Measurements from ENCODE around the gene C10orf62.
A peak's percentile ranks its signal among the peaks of the same experiment; 100 is the strongest.
"Not testable (repeated sequence)": the region's sequence is repeated elsewhere in the genome, so short reads cannot be mapped to it uniquely, and the experiment has no call there.

Gene C10orf62

GRCh38 chr10:97629289-97629688 is 39.8 kb downstream of the C10orf62 start:
- no peak for DNase-seq (ENCODE audit: low spot score)

- no peak for DNase-seq (ENCODE audit: low spot score)
These were observed 41.6 kb downstream of the C10orf62 start for GRCh38 chr10:97631098-97631497.

GRCh38 chr10:97632949-97633884 is 43.7 kb downstream of the C10orf62 start, which contains the start of gene MORN4:
Gene MORN4 (minus strand): TSS chr10:97633500. CDS start chr10:97619653, 13,847 bp downstream.
- DNase-seq (ENCODE audit: low spot score), result peak; percentile 96

- DNase-seq (ENCODE audit: low spot score), result no peak
These were observed 44.4 kb downstream of the C10orf62 start for GRCh38 chr10:97633921-97634320.

GRCh38 chr10:97635577-97635976 is 46.1 kb downstream of the C10orf62 start:
- DNase-seq (ENCODE audit: low spot score), result no peak

- DNase-seq (ENCODE audit: low spot score), result not testable (repeated sequence)
These were observed 49.6 kb downstream of the C10orf62 start for GRCh38 chr10:97639090-97639489.

- DNase-seq (ENCODE audit: low spot score), result peak; percentile 99
These were observed 50.8 kb downstream of the C10orf62 start, which contains the start of gene PI4K2A for GRCh38 chr10:97640174-97640867. Gene PI4K2A (plus strand): TSS chr10:97640671. CDS start chr10:97640743, 72 bp downstream.
